HepG2 (cell line): Measurements from ENCODE around the gene JAM2. TPM values are rescaled to one million over a fixed set of nuclear protein-coding genes. Genes with fewer than 3 reads are reported as not detected.
A peak's percentile ranks its signal among the peaks of the same experiment; 100 is the strongest.

Experiments
- DR1 ChIP-seq: sonication (generic); formaldehyde crosslinking; IDR thresholded peaks from 2 replicates; pipeline ENCODE4 v1.8.0; 2021; ENCODE audit warnings: mild to moderate bottlenecking, missing genetic modification reagents, inconsistent platforms
- GLMP ChIP-seq: sonication (generic); formaldehyde crosslinking; IDR thresholded peaks from 2 replicates; pipeline ENCODE4 v1.9.0; 2021; ENCODE audit warnings: missing genetic modification reagents, mild to moderate bottlenecking, borderline replicate concordance
- KLF9 ChIP-seq: IDR thresholded peaks from 2 replicates; pipeline ENCODE4 v1.6.1; 2016; ENCODE audit warnings: low read depth
- SNAPC4 ChIP-seq: sonication (generic); formaldehyde crosslinking; IDR thresholded peaks from 2 replicates; pipeline ENCODE4 v1.4.0; 2020; ENCODE audit warnings: mild to moderate bottlenecking, missing genetic modification reagents
- SSRP1 ChIP-seq: IDR thresholded peaks from 2 replicates; pipeline ENCODE4 v1.6.1; 2016; ENCODE audit warnings: control low read depth
- ZNF331 ChIP-seq: sonication (generic); formaldehyde crosslinking; IDR thresholded peaks from 2 replicates; pipeline ENCODE4 v1.4.0; 2020; ENCODE audit warnings: missing genetic modification reagents
- ZSCAN21 ChIP-seq: sonication (generic); formaldehyde crosslinking; IDR thresholded peaks from 2 replicates; pipeline ENCODE4 v1.8.0; 2022; ENCODE audit warnings: mild to moderate bottlenecking, missing genetic modification reagents, moderate library complexity, borderline replicate concordance
- polyA plus RNA-seq, 8 experiments: library from polyadenylated mRNA; depleted of rRNA in 3 of 8; stranded (reverse) in 7 of 8; unstranded in 1 of 8; fragments of >200 nt; fragmentation: Illumina TruSeq in 4 of 8; extraction: Trizol in 4 of 8; gene quantifications; 2 replicates each; pipeline versions ENCODE4 v1.2.1 to v1.2.3, GENCODE V29; 2011 to 2016; ENCODE audit warnings: low read depth in 4 of 8, missing spikeins in 1 of 8, mixed read lengths in 1 of 8; ENCODE audit not compliant: insufficient read depth in 1 of 8
- total RNA-seq, 5 experiments: library from RNA; depleted of rRNA; stranded (reverse); fragments of >200 nt; fragmentation: Illumina TruSeq; extraction: Trizol; gene quantifications; 2 replicates each; pipeline ENCODE4 v1.2.3, GENCODE V29; 2016; ENCODE audit warnings: low read depth in 1 of 5
- TF ChIP-seq, protein P1 (sequence below): sonication (generic); formaldehyde crosslinking; IDR thresholded peaks from 2 replicates; pipeline ENCODE4 v1.5.0; 2020; ENCODE audit warnings: mild to moderate bottlenecking, missing genetic modification reagents
- TF ChIP-seq, protein P2 (sequence below): sonication (generic); formaldehyde crosslinking; IDR thresholded peaks from 2 replicates; pipeline ENCODE4 v1.5.1; 2020; ENCODE audit warnings: mild to moderate bottlenecking, missing genetic modification reagents, moderate library complexity
- TF ChIP-seq, protein P3 (sequence below): sonication (generic); formaldehyde crosslinking; IDR thresholded peaks from 2 replicates; pipeline ENCODE4 v1.8.0; 2022; ENCODE audit warnings: mild to moderate bottlenecking, missing genetic modification reagents; ENCODE audit not compliant: insufficient replicate concordance
- TF ChIP-seq, protein P4 (sequence below): IDR thresholded peaks from 2 replicates; pipeline ENCODE4 v1.6.1; 2016; ENCODE audit warnings: control low read depth

Gene JAM2
- total and polyA plus RNA-seq, 2 of the 13 experiments (the other 11 are each of a cell fraction or from before 2014, with no cell fraction given) = 0.07 TPM; not detected in 1

DNA sequence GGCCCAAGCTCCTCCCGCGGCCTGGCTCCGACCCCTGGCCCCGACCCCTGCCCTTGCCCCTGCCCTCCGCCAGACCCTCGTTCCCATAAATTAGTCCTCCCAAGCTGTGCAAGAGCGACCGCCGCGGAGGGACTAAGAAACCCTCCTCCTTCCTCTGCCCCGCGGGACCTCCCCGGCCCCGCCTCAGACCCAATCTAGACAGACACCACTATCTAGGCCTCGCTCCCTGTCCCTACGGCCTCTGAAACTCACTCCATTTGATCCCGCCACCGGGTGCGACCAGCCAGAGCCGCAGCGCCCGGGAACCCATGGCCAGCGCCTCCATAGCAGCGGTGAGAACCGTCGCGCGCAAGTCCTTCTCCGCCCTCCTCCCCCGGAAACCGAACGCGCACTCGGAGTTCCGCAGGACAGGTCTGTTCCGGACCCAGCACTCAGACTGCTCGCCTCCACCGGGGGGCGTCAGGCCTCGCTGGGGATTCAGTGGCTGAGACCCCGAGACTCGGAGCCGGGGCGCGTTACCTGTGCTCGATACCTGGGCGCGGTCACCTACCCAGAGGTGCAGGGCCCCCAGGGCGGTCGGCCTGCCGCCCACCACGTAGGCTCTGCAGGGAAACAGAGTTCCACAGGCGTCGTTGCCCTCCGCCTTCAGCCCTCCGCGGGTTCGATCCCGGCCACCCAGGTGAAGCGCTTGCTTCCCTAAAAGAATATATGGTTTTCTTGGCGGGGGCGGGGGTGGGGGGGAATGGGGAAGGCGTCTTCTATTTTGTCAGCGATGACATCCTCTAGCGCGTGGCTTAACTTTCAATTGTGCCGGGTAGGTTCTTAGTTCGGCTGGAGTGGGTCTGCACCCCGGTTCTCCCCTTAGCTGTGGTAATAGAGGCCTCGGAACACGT is 31.7 kb upstream of the JAM2 start, which contains the start of gene MRPL39 (continued):
- TF ChIP-seq GLMP (CRISPR knock-in tag) = no peak
- peak; percentile 66; the same call in 1 of the 2 replicates for TF ChIP-seq DR1 (CRISPR knock-in tag)
- TF ChIP-seq, protein P1, sequence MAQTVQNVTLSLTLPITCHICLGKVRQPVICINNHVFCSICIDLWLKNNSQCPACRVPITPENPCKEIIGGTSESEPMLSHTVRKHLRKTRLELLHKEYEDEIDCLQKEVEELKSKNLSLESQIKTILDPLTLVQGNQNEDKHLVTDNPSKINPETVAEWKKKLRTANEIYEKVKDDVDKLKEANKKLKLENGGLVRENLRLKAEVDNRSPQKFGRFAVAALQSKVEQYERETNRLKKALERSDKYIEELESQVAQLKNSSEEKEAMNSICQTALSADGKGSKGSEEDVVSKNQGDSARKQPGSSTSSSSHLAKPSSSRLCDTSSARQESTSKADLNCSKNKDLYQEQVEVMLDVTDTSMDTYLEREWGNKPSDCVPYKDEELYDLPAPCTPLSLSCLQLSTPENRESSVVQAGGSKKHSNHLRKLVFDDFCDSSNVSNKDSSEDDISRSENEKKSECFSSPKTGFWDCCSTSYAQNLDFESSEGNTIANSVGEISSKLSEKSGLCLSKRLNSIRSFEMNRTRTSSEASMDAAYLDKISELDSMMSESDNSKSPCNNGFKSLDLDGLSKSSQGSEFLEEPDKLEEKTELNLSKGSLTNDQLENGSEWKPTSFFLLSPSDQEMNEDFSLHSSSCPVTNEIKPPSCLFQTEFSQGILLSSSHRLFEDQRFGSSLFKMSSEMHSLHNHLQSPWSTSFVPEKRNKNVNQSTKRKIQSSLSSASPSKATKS (CRISPR knock-in tag) = 0 out of 2 replicates have a peak, but pooled peaks have one; percentile 76
- TF ChIP-seq, protein P2, sequence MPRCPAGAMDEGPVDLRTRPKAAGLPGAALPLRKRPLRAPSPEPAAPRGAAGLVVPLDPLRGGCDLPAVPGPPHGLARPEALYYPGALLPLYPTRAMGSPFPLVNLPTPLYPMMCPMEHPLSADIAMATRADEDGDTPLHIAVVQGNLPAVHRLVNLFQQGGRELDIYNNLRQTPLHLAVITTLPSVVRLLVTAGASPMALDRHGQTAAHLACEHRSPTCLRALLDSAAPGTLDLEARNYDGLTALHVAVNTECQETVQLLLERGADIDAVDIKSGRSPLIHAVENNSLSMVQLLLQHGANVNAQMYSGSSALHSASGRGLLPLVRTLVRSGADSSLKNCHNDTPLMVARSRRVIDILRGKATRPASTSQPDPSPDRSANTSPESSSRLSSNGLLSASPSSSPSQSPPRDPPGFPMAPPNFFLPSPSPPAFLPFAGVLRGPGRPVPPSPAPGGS = peak; percentile 69; the same call in 1 of the 2 replicates
- TF ChIP-seq, protein P3, sequence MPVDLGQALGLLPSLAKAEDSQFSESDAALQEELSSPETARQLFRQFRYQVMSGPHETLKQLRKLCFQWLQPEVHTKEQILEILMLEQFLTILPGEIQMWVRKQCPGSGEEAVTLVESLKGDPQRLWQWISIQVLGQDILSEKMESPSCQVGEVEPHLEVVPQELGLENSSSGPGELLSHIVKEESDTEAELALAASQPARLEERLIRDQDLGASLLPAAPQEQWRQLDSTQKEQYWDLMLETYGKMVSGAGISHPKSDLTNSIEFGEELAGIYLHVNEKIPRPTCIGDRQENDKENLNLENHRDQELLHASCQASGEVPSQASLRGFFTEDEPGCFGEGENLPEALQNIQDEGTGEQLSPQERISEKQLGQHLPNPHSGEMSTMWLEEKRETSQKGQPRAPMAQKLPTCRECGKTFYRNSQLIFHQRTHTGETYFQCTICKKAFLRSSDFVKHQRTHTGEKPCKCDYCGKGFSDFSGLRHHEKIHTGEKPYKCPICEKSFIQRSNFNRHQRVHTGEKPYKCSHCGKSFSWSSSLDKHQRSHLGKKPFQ (CRISPR knock-in tag) = peak; percentile 93
- peak; percentile 88 for TF ChIP-seq ZNF331
- peak; percentile 83; the same call in 1 of the 2 replicates for TF ChIP-seq SSRP1
- peak; percentile 96 for TF ChIP-seq ZSCAN21 (CRISPR knock-in tag)
- TF ChIP-seq KLF9 = peak; percentile 48; the same call in 1 of the 2 replicates
- peak; percentile 88 for TF ChIP-seq SNAPC4 (CRISPR knock-in tag)
- TF ChIP-seq, protein P4, sequence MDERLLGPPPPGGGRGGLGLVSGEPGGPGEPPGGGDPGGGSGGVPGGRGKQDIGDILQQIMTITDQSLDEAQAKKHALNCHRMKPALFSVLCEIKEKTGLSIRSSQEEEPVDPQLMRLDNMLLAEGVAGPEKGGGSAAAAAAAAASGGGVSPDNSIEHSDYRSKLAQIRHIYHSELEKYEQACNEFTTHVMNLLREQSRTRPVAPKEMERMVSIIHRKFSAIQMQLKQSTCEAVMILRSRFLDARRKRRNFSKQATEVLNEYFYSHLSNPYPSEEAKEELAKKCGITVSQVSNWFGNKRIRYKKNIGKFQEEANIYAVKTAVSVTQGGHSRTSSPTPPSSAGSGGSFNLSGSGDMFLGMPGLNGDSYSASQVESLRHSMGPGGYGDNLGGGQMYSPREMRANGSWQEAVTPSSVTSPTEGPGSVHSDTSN (CRISPR knock-in tag) = no peak
